ENCODE measurements around the gene AGAP1.
"Not testable (repeated sequence)": the region's sequence is repeated elsewhere in the genome, so short reads cannot be mapped to it uniquely, and the experiment has no call there.

The AGAP1 gene

DNA sequence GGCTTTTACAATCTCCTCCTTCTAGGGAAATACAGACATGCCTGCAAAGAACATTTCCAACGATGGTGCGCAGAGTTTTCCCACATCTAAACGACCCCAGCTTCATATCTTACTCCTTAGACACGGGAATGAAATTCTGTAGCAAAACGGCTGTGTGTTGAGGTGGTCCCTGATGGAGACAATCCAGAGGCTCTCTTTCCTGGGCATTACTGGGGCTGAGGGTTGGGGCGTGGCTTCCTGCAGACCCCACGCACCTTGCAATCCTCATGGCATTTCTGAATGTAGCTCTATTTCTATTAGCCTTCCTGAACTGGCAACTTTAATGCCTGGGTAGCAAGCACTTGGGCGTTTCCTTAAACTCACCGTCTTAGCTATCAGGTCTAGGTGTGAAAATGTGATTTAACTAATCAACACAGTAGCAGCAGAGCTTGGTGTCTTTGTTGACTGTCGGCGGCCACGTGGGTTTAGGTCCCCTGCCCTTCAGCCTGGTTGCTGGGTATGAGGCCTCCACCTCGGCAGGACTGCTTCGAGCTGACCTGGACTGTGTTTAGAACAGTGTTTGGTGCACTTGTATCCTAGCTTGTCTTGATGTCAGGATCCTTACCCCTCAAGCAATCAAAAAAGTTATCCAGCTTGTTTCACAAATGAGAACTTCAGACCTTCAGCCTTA lies 431.5 kb downstream of the AGAP1 start:
- in situ Hi-C loops (cut with MboI; ENCODE audit: low sequenced_read_pairs), result no loop called here

DNA sequence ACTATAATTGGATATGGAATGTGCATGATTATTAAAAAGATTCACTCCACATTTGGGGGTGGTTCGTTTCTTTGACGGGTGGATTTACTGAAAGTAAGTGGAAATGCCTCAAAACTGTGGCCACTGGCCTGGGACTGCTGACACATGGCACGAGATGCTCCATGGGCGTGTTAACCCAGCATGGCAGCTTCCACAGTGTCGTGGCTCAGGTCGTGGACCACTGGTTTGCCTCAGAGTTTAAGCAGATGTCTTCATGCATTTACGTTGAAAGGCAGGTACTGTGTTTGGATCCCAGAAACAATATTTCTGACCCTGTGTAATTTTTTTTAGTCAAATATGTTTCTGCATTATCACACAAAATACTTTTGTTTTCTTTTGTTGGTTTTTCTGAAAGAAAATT lies 432.4 kb downstream of the AGAP1 start:
- in situ Hi-C loops (cut with MboI; ENCODE audit: low sequenced_read_pairs), result no loop called here

GRCh38 chr2:235928751-235929370 lies 435.0 kb downstream of the AGAP1 start:
- in situ Hi-C loops (cut with MboI; ENCODE audit: low sequenced_read_pairs), result no loop called here

GRCh38 chr2:235930701-235931100 lies 436.9 kb downstream of the AGAP1 start:
- in situ Hi-C loops (cut with MboI; ENCODE audit: low sequenced_read_pairs), result no loop called here

- in situ Hi-C loops (cut with MboI; ENCODE audit: low sequenced_read_pairs), result no loop called here
Measured at GRCh38 chr2:235931676-235932075, 437.8 kb downstream of the AGAP1 start.

DNA sequence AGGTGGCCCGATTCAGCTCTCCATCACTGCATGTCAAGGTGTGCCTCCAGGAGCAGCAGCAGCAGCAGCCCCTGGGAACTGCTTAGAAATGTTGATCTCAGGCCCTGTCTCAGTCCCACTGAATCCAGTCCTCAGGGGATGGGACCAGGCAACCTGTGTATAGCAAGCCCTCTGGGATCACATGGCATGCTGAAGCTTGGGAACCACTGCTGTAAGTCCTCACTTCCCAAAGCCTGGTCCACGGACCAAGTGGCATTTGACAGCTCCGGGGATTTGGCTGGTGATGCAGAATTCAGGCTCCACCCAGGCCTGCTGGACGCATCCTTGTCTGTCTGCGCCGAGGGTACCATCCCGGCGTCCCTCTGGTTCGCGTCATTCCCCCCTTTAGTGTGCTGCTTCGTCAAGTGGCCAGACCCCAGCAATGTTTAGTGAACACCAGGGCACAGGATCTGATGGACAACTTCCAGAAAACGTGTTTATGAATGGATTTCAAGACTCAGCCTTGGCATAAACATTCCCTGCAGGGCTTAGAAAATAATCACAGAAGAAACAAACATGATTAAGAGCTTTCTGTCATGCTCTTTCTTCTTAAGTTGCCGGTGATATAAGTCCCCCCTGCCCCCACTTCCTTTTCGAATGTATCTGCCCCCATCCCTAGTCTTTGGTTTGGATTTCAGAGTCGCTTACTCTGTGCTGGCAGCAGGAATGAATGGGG lies 440.4 kb downstream of the AGAP1 start:
- in situ Hi-C loops (cut with MboI; ENCODE audit: low sequenced_read_pairs), result no loop called here

DNA sequence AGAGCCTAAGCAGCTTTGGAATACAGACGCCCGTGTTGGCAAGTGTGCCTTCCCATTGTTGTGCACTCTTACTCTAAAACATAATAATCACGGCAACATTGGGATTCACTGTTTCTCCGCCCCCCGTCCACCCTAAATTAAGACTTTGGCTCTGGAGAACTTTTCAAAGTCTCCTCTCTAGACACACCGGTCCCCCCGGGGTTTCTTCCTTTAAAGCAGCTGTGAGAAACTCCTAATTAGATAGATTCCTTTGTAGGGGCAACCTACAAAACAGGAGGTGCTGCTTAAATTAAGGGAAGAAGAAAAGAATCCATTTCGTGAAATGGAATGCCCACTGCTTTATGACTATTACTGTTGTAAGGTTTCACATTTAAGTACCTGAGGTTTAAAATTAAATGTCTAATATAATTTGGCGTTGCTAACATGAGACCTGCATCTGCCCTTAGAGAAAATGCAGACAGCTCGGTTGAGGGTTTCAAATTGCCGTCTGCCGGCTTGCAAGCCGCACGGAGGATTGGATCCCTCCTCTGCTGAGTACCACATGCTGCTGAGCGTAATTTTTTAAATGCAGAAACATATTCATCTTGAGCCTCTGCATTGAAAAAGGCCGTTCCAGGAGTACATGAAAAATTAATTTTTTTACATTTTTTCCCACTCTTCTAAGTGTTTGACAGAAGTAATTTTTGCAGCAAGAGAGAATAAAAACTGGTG lies 441.1 kb downstream of the AGAP1 start:
- in situ Hi-C loops (cut with MboI; ENCODE audit: low sequenced_read_pairs), result no loop called here

GRCh38 chr2:235935773-235936172 lies 441.9 kb downstream of the AGAP1 start:
- in situ Hi-C loops (cut with MboI; ENCODE audit: low sequenced_read_pairs), result no loop called here

DNA sequence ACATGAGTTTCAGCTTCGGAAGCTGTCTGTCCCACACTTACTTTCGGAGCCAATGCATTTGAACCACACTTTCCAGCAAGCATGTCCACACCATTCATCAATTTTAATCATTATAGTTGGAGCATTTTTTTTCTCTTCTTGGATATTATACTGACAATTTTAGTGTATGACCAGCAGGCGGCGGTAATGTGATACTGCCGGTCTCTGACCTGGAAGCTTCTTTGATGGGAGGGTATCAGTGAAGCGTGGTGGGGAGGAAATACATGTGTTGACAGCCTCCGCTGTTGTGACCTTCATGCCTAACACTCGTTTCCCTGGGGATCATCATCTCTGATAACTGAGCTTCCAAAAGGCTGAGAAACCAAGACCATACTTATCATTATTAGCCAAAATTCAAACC lies 442.6 kb downstream of the AGAP1 start:
- in situ Hi-C loops (cut with MboI; ENCODE audit: low sequenced_read_pairs), result no loop called here

- in situ Hi-C loops (cut with MboI; ENCODE audit: low sequenced_read_pairs), result no loop called here
Measured at GRCh38 chr2:235937087-235937486, 443.2 kb downstream of the AGAP1 start.

DNA sequence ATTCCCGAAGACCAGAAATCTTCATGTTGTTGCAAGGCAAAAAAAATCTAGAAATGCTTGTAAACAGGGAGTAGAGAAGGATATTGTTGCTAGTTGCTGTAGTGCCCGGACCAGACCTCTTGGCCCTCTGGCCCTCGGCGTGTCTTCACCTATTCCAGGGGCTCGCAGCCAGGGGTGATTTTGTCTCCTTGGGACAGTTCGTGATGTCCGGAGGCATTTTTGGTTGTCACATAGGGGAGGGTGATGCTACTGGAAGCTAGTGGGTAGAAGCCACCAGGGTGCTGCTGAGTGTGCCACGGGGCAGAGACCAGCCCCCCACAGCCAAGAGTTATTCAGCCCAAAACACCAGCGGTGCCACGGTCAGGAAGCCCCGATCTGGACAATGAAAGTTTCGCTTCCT lies 443.7 kb downstream of the AGAP1 start:
- in situ Hi-C loops (cut with MboI; ENCODE audit: low sequenced_read_pairs), result no loop called here

DNA sequence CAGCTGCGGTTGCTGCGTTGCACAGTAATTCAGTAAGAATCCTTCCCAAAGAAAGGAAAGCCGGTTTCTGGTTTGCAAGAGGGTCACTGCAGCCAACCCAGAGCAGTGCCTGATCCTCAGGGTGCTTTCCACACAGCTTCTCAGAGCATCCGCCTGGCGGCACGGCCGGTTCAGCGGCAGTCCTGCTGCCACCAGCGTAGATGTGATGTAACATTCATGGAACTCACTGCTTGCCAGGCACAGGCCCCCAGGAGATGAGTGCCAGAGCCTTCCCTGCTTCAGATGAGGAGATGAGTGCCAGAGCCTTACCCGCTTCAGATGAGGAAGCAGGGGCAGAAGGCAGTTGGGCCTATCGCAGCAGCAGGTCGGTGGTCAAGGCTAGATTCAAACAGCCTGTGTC lies 444.1 kb downstream of the AGAP1 start:
- in situ Hi-C loops (cut with MboI; ENCODE audit: low sequenced_read_pairs), result no loop called here

DNA sequence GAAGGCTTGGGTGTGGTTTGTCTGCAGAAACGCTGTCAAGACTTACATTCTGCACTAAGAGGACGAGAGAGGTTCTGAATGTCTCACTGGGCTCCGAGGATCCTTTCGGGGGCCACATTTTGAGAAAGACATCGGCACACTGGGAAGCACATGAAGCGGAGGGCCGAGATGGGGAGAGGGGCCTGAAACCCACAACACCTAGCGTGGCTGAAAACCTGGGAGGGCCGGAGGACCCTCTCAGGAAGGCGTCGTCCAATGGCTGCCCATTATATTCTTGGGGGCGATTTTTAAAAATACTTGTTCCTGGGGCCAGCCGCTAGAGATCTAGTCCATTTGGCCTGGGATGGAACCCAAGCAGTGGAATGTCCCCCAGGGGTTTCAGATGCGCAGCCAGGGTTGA lies 444.8 kb downstream of the AGAP1 start:
- in situ Hi-C loops (cut with MboI; ENCODE audit: low sequenced_read_pairs), result no loop called here

DNA sequence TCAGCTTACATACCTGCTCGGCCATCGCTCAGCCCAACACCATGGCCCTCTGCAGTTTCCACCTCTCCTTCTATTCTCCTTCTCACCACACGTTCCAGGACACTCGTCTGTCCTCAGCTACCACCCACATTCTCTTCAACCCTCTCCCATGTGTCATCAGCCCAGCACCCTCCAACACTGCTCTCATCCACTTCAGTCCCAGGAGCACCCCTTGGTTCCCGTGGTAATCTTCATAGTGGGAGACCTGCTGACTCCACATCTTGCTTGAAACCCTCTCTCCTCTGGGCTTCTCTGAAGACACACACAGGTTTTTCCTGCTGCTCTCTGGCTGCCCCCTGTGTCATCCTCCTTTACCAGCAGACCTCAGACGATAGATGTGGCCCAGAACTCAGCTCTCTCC lies 445.6 kb downstream of the AGAP1 start:
- in situ Hi-C loops (cut with MboI; ENCODE audit: low sequenced_read_pairs), result no loop called here

DNA sequence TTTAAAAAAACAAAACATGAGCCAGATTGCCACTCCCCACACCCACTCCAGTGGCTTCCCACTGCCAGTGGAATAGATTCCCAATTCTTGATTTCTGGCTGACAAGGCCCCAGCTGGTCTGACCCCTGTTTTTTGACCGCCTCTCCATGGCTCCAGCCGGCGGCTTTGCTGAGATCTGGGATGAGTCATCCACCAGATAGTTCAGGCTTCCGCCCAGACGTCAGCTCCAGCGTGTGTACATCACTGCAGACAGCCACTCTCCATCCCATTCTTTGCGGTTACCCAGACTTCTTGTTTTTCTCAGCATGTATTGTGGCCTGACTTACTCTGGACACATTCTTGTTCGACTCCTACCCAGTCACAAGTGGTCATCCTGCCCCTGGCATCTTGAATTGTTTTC lies 446.5 kb downstream of the AGAP1 start:
- in situ Hi-C loops (cut with MboI; ENCODE audit: low sequenced_read_pairs), result no loop called here

DNA sequence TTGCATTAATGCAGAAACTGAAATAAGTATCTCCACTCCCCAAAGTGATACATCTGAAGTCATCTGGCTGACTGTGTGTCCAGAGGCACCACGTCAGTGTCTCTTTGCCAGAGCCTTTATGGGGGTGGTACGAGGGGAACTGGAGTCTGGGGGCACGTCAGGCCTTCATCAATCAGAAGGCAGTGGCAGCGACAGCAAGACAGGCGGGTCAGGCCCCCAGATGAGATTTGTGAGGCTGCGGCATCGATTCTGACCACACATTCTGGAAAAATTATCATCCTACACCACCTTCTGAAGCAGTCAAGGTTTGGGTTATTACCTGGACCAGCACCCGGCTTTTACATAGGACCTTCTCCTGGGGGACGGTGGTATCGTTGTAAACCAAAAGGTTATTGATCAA lies 450.7 kb downstream of the AGAP1 start:
- in situ Hi-C loops (cut with MboI; ENCODE audit: low sequenced_read_pairs), result no loop called here

GRCh38 chr2:235945608-235946140 lies 451.8 kb downstream of the AGAP1 start:
- in situ Hi-C loops (cut with MboI; ENCODE audit: low sequenced_read_pairs), result no loop called here

DNA sequence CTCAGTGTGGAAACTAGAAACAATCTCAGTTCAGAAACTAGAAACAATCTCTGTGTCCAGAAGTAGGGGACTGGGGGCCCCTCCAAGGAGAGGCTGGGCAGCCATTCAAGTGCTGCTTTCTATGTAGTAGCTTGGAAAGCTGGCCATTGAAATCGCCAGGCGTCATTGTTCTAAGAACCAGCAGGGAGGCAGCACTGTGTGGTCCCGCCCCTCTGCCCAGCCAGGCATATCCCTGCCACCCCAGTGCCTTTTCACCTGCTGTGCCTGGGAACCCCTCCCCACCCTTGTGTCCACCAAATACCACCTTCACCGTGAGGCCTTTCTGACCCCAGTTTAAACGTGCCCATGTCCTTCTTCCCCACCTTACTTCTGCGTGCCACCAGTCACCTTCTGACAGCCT lies 452.7 kb downstream of the AGAP1 start:
- in situ Hi-C loops (cut with MboI; ENCODE audit: low sequenced_read_pairs), result no loop called here

DNA sequence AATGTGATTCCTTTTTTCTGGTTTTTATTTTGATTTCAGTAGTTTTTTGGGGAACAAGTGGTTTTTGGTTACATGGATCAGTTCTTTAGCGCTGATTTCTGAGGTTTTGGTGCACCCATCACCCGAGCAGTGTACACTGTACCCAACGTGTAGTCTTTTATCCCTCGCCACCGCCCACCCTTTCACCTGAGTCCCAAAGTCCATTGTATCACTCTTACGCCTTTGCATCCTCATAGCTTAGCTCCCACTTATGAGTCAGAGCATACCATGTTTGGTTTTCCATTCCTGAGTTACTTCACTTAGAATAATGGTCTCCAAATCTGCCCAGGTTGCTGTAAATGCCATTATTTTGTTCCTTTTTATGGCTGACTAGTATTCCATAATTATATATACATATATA lies 453.2 kb downstream of the AGAP1 start:
- in situ Hi-C loops (cut with MboI; ENCODE audit: low sequenced_read_pairs), result not testable (repeated sequence)

GRCh38 chr2:235949567-235950472 lies 456.0 kb downstream of the AGAP1 start:
- in situ Hi-C loops (cut with MboI; ENCODE audit: low sequenced_read_pairs), result no loop called here

GRCh38 chr2:235950473-235950809 lies 456.6 kb downstream of the AGAP1 start:
- in situ Hi-C loops (cut with MboI; ENCODE audit: low sequenced_read_pairs), result no loop called here

All from hTERT RPE-1 (cell line).